Pancreas (tissue), 10 donors: ENCODE results near the gene HBS1L. TPM values are rescaled to one million over a fixed set of nuclear protein-coding genes. Genes with fewer than 3 reads are reported as not detected.

Experiments
- ATAC-seq, 4 donors: fragments of 200-7000 bp; cut with Tn5 transposase; one replicate each; pipeline versions ENCODE4 v1.8.0 to v1.9.1; 2020; ENCODE audit warnings: mild to moderate bottlenecking in 4 of 4, moderate library complexity in 4 of 4
- DNase-seq, 6 donors: peaks; one replicate each; pipeline ENCODE4 v3.0.0-alpha.2; 2020
- FAIRE-seq: peaks from 2 replicates; lab custom pipeline; 2012; peaks lifted over from hg19 to GRCh38; lab: Jason Lieb, UNC
- H3K27ac ChIP-seq, 4 donors: fragments of 200-600 bp; sonication (generic); 1 replicate in 3 of 4; 2 replicates in 1 of 4; pipeline versions ENCODE4 v1.5.0 to v1.8.0; 2020
- H3K27me3 ChIP-seq, 4 donors: fragments of 200-600 bp; one replicate each; pipeline ENCODE4 v1.8.0; 2021
- H3K36me3 ChIP-seq, 3 donors: fragments of 200-600 bp; sonication (generic) in 1 of 3; one replicate each; pipeline versions ENCODE4 v1.5.0 to v1.8.0; 2020 to 2021
- H3K4me1 ChIP-seq, 3 donors: fragments of 200-600 bp; one replicate each; pipeline ENCODE4 v1.8.0; 2021
- H3K4me3 ChIP-seq, 4 donors: fragments of 200-600 bp; sonication (generic) in 2 of 4; one replicate each; pipeline versions ENCODE4 v1.5.0 to v1.8.0; 2020 to 2021
- H3K9me3 ChIP-seq, 4 donors: fragments of 200-600 bp; one replicate each; pipeline ENCODE4 v1.8.0; 2021
- CTCF ChIP-seq, 4 donors: fragments of 200-600 bp; sonication (generic) in 3 of 4; IDR thresholded peaks; one replicate each; pipeline versions ENCODE4 v1.5.0 to v1.8.0; 2021; ENCODE audit warnings: antibody characterized with exemption in 4 of 4
- WGBS, 2 donors: extraction: QIAGEN DNeasy Blood & Tissue Kit; methylation state at CpG; one replicate each; pipeline ENCODE4 v1.1.7; 2013; 5-methylcytosine and 5-hydroxymethylcytosine counted together
- intact Hi-C, 3 donors: fragments of 100-400 bp; cut with DNase I; formaldehyde crosslinking; loops; one replicate each; pipeline versions ENCODE4 v1.11.1 to v1.14.2; 2022
- microRNA-seq, 2 donors: library from miRNA; unstranded; fragments of <30 nt; microRNA quantifications; one replicate each; pipeline versions ENCODE4 to v1.1.0, GENCODE V29; 2019 to 2020
- polyA plus RNA-seq, 2 donors: library from polyadenylated mRNA; stranded (reverse); fragments of 200-250 nt; gene quantifications; one replicate each; pipeline ENCODE4 v1.2.3, GENCODE V29; 2013
- total RNA-seq, 6 donors: library from RNA; stranded (reverse); fragmentation: NEBNext Ultra II Directional in 4 of 6; extraction: Animal tissue kit (Norgen Biotek cat#: 25700) in 4 of 6; gene quantifications; one replicate each; pipeline versions ENCODE4 v1.2.1 to v1.2.4, GENCODE V29; 2021 to 2023
- donor health status: healthy with polysubstance abuse.
- donor health status: DM: no; HTN: no; CAD: no; lungs with moderate emphysema.
- donor health status: DM: no; HTN: no; CAD: no.
- donor health status: control.
- donor health status: control.
- donor health status: Bipolar disorder and iron deficiency.
- donor health status: DM: yes; HTN: yes; CAD: no.
- donor health status: DM: no; HTN: no; CAD: no.
- donor health status: DM: no; HTN: no; CAD: no.
- donor health status: DM: yes; HTN: yes; CAD: no.

HBS1L gene
- total and polyA plus RNA-seq, 8 donors = 10.3 to 41.5 (median 38.9) TPM

DNA sequence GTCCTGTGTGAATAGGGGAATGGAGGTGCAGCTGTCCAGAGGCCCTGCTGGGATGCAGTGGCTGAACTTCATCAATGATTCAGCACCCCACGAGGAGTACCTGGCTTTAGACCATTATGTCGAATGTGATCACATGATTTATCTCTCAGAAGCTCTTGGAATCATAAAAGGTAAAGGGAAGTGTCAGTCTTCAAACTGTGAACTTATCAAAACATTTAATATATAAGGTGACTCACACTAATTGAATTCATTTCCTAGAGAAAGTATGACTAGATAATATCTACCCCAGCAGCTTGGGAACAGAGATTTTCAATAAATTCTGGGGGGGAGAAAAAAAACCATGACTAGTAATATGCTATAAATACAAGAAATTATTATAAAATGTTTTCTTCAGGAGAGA lies 134.2 kb downstream of the HBS1L start:
- H3K9me3 ChIP-seq = no peaks in the 10 kb centered on the region
- H3K4me3 ChIP-seq = no peak overlapping the region
- TF ChIP-seq CTCF (IDR thresholded peaks at IDR 0.05) = no peak
- no peaks in the 10 kb centered on the region for H3K36me3 ChIP-seq
- no peak overlapping the region for H3K27ac ChIP-seq
- ATAC-seq = no peak
- H3K4me1 ChIP-seq = no peaks in the 10 kb centered on the region
- no peak for FAIRE-seq
- intact Hi-C loops = no loop called here
- H3K27me3 ChIP-seq = no peaks in the 10 kb centered on the region
- DNase-seq = no peak
- WGBS, 2 donors = 48 to 60% methylated on average over 2 of the region's 2 CpGs

GRCh38 chr6:134918418-134918961 lies 136.1 kb downstream of the HBS1L start:
- no peak for TF ChIP-seq CTCF (IDR thresholded peaks at IDR 0.05)

GRCh38 chr6:134911547-134911946 lies 143.1 kb downstream of the HBS1L start:
- Histone ChIP-seq H3K36me3 (no peaks in the 10 kb centered on the region), H3K27me3 (no peaks in the 10 kb centered on the region), H3K4me1 (no peaks in the 10 kb centered on the region), H3K4me3 (no peak overlapping the region), H3K9me3 (no peaks in the 10 kb centered on the region), H3K27ac (no peak overlapping the region)
- DNase-seq (no peak), FAIRE-seq (no peak), ATAC-seq (no peak)
- intact Hi-C loops = no loop called here
- WGBS, 2 donors = 93 to 97% methylated on average over 1 of the region's 1 CpG
- no peak for TF ChIP-seq CTCF (IDR thresholded peaks at IDR 0.05)

More at GRCh38 chr6:134918418-134918961, 136.1 kb downstream of the HBS1L start:
- no peaks in the 10 kb centered on the region for H3K36me3 ChIP-seq
- H3K27ac ChIP-seq = no peak overlapping the region
- FAIRE-seq = no peak
- H3K9me3 ChIP-seq = no peaks in the 10 kb centered on the region
- no peak for DNase-seq
- H3K27me3 ChIP-seq = no peaks in the 10 kb centered on the region
- intact Hi-C loops = no loop called here
- WGBS, 2 donors = 90 to 91% methylated on average over 17 of the region's 17 CpGs
- no peaks in the 10 kb centered on the region for H3K4me1 ChIP-seq
- H3K4me3 ChIP-seq = no peak overlapping the region
- no peak for ATAC-seq

- FAIRE-seq = no peak
Observed at GRCh38 chr6:134910593-134910935, 144.1 kb downstream of the HBS1L start.

More at GRCh38 chr6:134910593-134910935, 144.1 kb downstream of the HBS1L start:
- Histone ChIP-seq H3K27me3 (no peaks in the 10 kb centered on the region), H3K9me3 (no peaks in the 10 kb centered on the region), H3K36me3 (no peaks in the 10 kb centered on the region), H3K4me3 (no peak overlapping the region), H3K27ac (no peak overlapping the region), H3K4me1 (no peaks in the 10 kb centered on the region)
- no peak for TF ChIP-seq CTCF (IDR thresholded peaks at IDR 0.05)
- DNase-seq (no peak), ATAC-seq (no peak)
- intact Hi-C loops = no loop called here
- WGBS, 2 donors = 85 to 86% methylated on average over 1 of the region's 1 CpG

Small RNAs within 50 kb of the gene (microRNA-seq; reads per million reads assigned to microRNA genes)
- gene MIR3662 = 0 reads per million in 2 donors

Other genes starting within 250 kb of the HBS1L start
- gene ALDH8A1, start 104.7 kb downstream of the HBS1L start, total RNA-seq = 1 to 10 TPM in 1 of 6 donors, under 1 TPM in 5; 0.12 to 1.4 (median 0.51) TPM
- gene ALDH8A1, start 104.7 kb downstream of the HBS1L start, polyA plus RNA-seq = 1 to 10 TPM in 1 of 2 donors, under 1 TPM in 1; 0.99 to 1.2 TPM
- under 1 TPM in 4 of 6 donors, not detected in 2; 0.15 to 0.37 (median 0.26) TPM for gene MYB, start 126.5 kb upstream of the HBS1L start, total RNA-seq
- under 1 TPM in 1 of 2 donors, not detected in 1; 0.07 TPM for gene MYB, start 126.5 kb upstream of the HBS1L start, polyA plus RNA-seq